SK-N-MC (cell line): ENCODE results near the gene RER1.

Experiments used
- EZH2 ChIP-seq: fragments of 200-600 bp; sonication (generic); IDR thresholded peaks from one replicate; pipeline ENCODE4 v1.6.1; 2017; ENCODE audit warnings: antibody characterized with exemption
- POLR2AphosphoS5 ChIP-seq: IDR thresholded peaks from 2 replicates; pipeline ENCODE4 v1.6.1; 2012; ENCODE audit warnings: mild to moderate bottlenecking, low read depth, low read length, borderline replicate concordance

DNA sequence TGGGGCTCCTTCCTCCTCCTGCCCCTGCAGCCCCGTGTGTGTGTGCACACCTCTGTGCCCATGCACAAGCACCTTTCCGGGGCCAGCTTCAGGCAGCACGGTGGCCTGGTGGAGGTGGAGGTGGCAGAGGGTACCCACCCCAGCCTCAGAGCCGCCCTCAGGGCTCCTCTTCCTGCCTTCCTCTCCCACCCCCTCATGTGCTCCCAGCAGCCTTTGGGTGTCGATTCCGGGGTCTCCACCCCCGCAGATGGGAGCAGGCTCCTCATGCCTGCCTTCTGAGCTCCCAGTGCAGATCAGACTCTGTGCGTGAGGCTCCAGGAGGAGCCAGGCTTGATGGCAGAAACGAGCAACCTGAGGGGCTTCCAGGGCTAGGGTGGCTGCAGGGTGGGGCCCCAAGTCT lies 55.2 kb downstream of the RER1 start:
- TF ChIP-seq EZH2: no peak
- TF ChIP-seq POLR2AphosphoS5: no peak
